ENCODE measurements around the gene USP12. TPM values are rescaled to one million over a fixed set of nuclear protein-coding genes. Genes with fewer than 3 reads are reported as not detected.

USP12 gene
- total RNA-seq, 1 donor: 28.2 TPM

DNA sequence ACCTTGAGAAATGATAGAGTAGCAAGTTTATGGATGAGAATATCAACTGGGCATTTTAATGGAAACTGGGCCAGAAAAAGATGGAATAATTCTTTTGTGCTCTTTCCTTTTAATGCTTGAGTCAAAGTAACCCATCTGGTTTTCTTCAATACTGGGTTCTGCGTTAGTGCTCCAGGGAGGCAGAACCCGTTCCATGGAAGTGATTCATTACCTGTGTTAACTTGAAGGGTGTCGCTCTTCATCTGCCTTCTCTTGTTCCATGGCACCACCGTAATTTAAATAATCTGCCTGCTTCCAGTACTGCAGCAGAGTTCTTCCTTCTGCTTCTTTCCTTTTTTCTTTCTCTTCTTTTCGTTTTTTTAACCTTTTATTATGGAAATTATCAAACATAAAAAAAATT, 14.7 kb upstream of the USP12 start:
- no peak for DNase-seq (ENCODE audit: low read depth)
- TF ChIP-seq, protein P1, sequence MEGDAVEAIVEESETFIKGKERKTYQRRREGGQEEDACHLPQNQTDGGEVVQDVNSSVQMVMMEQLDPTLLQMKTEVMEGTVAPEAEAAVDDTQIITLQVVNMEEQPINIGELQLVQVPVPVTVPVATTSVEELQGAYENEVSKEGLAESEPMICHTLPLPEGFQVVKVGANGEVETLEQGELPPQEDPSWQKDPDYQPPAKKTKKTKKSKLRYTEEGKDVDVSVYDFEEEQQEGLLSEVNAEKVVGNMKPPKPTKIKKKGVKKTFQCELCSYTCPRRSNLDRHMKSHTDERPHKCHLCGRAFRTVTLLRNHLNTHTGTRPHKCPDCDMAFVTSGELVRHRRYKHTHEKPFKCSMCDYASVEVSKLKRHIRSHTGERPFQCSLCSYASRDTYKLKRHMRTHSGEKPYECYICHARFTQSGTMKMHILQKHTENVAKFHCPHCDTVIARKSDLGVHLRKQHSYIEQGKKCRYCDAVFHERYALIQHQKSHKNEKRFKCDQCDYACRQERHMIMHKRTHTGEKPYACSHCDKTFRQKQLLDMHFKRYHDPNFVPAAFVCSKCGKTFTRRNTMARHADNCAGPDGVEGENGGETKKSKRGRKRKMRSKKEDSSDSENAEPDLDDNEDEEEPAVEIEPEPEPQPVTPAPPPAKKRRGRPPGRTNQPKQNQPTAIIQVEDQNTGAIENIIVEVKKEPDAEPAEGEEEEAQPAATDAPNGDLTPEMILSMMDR (IDR thresholded peaks at IDR 0.05; ENCODE audit: insufficient read depth, low read length): no peak
- H3K4me3 ChIP-seq (ENCODE audit: low read depth, low read length): no peak overlapping the region

DNA sequence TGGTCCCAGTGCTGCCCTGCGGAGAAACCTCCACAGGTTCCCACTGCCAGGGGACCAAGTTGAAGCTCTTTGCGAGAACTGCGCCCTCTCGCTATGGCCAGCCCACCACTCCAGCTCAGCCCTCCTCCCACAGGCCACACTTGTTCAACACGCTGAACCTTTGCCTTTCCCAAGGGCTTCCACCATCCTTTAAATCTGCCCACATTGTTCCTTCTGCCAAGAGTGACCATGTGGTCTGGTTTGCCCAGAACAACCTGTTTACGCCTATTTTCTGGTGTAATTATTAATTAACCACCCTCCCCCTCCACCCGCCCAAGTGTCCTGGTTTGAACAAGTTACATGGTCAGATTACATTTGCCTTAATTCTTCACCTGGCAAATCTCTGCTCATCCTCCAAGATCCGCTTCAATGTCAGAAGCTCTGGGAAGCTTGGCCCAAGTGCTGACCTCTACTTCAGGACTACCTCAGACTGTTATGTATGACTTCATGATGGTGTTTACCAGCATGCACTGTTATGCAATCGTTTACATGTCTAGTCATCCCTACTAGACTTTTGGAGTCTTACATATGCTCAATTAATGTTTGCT, 12.0 kb upstream of the USP12 start:
- no peak overlapping the region for H3K4me3 ChIP-seq (ENCODE audit: low read depth, low read length)
- TF ChIP-seq, protein P1 (IDR thresholded peaks at IDR 0.05; ENCODE audit: insufficient read depth, low read length): no peak
- no peak for DNase-seq (ENCODE audit: low read depth)

DNA sequence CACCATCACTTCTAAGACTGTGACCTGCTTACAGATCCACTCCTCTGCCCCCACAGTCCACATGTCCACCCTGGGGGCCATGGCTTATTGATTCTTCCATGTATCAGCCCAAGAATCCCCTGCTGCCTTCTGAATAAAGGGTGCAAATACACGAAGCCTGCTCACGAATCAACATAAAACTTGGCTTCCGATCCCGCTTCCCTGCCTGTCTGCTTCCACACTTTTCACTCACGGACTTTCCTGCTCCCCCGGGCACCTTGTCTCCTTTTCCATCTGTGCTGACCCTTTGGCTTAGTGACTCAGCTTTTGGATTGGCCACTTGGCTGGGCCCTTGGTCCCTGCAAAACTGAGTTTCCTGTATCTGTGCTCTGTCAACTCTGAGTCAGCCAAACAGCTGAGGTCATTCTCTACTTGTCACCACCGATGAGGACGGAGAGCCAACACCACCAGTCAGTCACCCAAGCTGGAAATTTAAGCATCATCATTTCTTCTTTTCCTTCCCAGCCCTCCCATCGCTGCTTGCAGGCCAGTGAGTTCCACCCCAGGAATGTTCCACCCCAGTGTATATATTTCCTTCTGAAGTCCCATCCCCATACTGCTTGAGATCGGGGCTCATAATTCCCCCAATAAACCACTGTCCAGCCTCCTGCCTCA, 11.4 kb upstream of the USP12 start:
- peak; percentile 93 for DNase-seq (ENCODE audit: low read depth)
- TF ChIP-seq, protein P1 (IDR thresholded peaks at IDR 0.05; ENCODE audit: insufficient read depth, low read length): no peak
- no peak overlapping the region for H3K4me3 ChIP-seq (ENCODE audit: low read depth, low read length)

DNA sequence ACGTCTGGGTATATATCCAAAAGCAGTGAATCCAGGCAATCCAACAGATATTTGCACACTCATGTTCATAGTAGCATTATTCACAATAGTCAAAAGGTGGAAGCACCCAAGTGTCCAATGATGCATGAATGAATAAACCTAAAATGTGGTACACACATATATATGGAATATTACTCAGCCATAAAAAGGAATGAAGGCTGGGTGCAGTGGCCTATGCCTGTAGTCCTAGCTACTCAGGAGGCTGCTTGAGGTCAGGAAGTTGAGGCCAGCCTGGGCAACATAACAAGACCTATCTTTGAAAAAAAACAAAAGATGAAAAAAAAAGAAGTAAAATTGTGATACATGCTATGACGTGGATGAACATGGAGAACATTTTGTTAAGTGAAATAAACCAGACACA, 10.4 kb upstream of the USP12 start:
- no peak for DNase-seq (ENCODE audit: low read depth)
- H3K4me3 ChIP-seq (ENCODE audit: low read depth, low read length): no peak overlapping the region
- TF ChIP-seq, protein P1 (IDR thresholded peaks at IDR 0.05; ENCODE audit: insufficient read depth, low read length): no peak

DNA sequence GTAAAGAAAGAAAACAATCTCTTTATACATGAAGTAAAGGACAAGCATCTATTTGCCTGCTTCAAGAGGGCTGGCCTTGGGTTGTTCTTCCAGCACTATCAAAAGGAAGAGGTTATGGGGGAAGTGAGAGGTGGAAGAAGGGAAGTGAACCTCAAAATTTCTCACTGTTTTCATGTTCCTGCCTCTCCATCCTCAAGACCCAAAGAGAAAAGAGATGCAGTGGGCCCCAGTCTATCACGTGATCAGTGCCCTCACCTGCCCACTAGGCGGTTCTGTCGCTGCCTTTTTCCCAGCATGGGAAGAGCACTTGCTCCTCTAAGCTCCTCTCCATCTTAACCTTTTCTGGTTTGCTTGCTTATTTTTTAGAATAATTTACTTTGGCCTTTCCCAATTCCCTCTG, 6.2 kb upstream of the USP12 start:
- TF ChIP-seq, protein P1 (IDR thresholded peaks at IDR 0.05; ENCODE audit: insufficient read depth, low read length): no peak
- H3K4me3 ChIP-seq (ENCODE audit: low read depth, low read length): no peak overlapping the region
- no peak for DNase-seq (ENCODE audit: low read depth)

DNA sequence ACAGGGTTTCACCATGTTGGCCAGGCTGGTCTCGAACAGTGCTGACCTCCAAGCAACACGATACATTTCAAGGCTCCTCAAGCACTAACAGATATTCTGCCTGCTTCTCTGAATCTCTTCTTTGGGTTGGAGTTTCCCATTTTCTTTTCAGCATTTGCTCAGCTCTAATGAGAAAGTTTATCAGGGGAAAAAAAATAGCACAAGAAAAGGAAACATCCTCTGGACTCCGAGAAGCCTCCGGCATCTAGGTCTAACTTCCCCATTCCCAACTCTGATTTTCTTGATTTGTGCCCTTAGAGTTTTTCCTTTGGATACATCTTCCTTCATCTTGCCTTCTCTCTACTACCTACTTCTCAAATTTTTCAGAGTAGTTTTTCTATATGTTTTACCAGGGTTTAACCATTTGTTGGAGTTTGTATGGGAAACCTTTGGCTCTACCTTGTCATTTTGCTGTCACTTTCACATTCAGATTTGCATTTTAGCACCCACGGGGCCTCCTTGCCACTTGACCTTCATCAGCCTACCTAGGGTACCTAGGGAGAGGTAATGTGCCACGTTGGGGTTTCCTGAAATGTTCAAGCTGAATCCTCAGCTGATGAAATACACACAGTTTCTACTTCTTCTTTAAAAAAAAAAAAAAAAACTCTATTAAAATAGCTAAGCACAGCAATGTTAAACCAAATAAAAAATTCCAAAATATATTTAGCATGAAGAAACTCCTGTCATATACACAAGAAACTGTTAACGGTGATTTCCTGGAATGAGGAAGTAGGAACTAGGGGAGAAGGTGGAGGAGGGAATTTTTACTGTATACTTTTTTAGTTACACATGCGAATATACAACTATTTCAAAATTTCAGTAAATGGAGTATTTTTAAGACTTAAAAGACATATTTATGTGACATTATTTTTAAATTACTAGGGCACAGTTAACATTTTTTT, 5.1 kb upstream of the USP12 start:
- DNase-seq (ENCODE audit: low read depth): no peak
- TF ChIP-seq, protein P1 (IDR thresholded peaks at IDR 0.05; ENCODE audit: insufficient read depth, low read length): no peak
- no peak overlapping the region for H3K4me3 ChIP-seq (ENCODE audit: low read depth, low read length)

Measured in fibroblast of the aortic adventitia (primary cell).